NCI-H2029 (cell line): ENCODE results near the gene MYH16.
"Not testable (repeated sequence)": the region's sequence is repeated elsewhere in the genome, so short reads cannot be mapped to it uniquely, and the experiment has no call there.

ENCODE experiments used
- DNase-seq: peaks from one replicate; lab custom pipeline; 2025; lab: John Stamatoyannopoulos, UW

MYH16 gene

GRCh38 chr7:99355098-99355497, 82.5 kb downstream of the MYH16 start:
- DNase-seq = no peak

GRCh38 chr7:99357701-99358490, 85.3 kb downstream of the MYH16 start:
- DNase-seq = no peak

DNA sequence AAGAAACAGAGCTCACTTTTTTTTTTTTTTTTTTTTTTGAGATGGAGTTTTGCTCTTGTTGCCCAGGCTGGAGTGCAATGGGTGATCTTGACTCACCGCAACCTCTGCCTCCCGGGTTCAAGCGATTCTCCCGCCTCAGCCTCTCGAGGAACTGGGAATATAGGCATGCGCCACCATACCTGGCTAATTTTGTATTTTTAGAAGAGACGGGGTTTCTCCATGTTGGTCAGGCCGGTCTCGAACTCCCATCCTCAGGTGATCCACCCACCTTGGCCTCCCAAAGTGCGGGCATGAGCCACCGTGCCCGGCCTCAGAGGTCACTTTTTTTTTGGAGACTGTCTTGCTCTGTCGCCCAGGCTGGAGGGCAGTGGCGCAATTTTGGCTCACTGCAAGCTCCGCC, 85.9 kb downstream of the MYH16 start:
- DNase-seq = not testable (repeated sequence)

GRCh38 chr7:99359465-99360154, 87.0 kb downstream of the MYH16 start:
- no peak for DNase-seq
